Vagina (tissue), 2 donors: ENCODE results near the gene NDOR1.

Experiments
- CTCF ChIP-seq, 3 experiments: fragments of 450-650 bp in 2 of 3; fragments of 200-600 bp in 1 of 3; sonication (generic) in 1 of 3; IDR thresholded peaks; one replicate each; pipeline ENCODE4 v1.5.1; 2017 to 2019; ENCODE audit warnings: antibody characterized with exemption in 3 of 3, mild to moderate bottlenecking in 2 of 3, moderate library complexity in 2 of 3
- POLR2A ChIP-seq, 2 donors: fragments of 450-650 bp; IDR thresholded peaks; one replicate each; pipeline ENCODE4 v1.6.1; 2017; ENCODE audit warnings: antibody characterized with exemption in 2 of 2, mild to moderate bottlenecking in 2 of 2, moderate library complexity in 2 of 2

GRCh38 chr9:137167747-137168572, 37.5 kb upstream of the NDOR1 start:
- no peak for TF ChIP-seq POLR2A (IDR thresholded peaks at IDR 0.05)
- no peak for TF ChIP-seq CTCF (IDR thresholded peaks at IDR 0.05)
